ENCODE results near the gene MAP3K9. TPM values are rescaled to one million over a fixed set of nuclear protein-coding genes. Genes with fewer than 3 reads are reported as not detected.

Gene MAP3K9
- total RNA-seq, 1 experiment from 2014 or later: 28.0 TPM

DNA sequence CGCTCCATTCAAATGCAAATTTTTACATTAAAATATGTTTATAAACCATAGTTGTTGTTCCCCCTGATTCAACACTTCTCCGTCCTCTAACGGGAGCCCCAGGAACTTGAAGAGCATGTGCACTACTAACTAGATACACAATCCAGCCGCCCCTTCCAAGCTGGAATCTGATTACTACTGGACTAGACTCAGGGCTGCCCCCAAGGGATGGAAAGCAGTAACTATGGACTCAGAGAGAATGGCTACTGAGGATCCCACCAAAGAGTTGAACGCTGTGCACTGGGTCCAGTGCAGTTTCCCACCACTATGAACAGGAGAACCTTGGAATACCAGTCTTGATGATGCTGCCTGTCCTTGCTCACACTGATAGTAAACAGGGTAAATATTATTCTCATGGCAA is 49.3 kb upstream of the MAP3K9 start (continued):
- TF ChIP-seq, protein P1, sequence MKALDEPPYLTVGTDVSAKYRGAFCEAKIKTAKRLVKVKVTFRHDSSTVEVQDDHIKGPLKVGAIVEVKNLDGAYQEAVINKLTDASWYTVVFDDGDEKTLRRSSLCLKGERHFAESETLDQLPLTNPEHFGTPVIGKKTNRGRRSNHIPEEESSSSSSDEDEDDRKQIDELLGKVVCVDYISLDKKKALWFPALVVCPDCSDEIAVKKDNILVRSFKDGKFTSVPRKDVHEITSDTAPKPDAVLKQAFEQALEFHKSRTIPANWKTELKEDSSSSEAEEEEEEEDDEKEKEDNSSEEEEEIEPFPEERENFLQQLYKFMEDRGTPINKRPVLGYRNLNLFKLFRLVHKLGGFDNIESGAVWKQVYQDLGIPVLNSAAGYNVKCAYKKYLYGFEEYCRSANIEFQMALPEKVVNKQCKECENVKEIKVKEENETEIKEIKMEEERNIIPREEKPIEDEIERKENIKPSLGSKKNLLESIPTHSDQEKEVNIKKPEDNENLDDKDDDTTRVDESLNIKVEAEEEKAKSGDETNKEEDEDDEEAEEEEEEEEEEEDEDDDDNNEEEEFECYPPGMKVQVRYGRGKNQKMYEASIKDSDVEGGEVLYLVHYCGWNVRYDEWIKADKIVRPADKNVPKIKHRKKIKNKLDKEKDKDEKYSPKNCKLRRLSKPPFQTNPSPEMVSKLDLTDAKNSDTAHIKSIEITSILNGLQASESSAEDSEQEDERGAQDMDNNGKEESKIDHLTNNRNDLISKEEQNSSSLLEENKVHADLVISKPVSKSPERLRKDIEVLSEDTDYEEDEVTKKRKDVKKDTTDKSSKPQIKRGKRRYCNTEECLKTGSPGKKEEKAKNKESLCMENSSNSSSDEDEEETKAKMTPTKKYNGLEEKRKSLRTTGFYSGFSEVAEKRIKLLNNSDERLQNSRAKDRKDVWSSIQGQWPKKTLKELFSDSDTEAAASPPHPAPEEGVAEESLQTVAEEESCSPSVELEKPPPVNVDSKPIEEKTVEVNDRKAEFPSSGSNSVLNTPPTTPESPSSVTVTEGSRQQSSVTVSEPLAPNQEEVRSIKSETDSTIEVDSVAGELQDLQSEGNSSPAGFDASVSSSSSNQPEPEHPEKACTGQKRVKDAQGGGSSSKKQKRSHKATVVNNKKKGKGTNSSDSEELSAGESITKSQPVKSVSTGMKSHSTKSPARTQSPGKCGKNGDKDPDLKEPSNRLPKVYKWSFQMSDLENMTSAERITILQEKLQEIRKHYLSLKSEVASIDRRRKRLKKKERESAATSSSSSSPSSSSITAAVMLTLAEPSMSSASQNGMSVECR (CRISPR knock-in tag; IDR thresholded peaks at IDR 0.05; ENCODE audit: borderline replicate concordance): no peak
- TF ChIP-seq, protein P2, sequence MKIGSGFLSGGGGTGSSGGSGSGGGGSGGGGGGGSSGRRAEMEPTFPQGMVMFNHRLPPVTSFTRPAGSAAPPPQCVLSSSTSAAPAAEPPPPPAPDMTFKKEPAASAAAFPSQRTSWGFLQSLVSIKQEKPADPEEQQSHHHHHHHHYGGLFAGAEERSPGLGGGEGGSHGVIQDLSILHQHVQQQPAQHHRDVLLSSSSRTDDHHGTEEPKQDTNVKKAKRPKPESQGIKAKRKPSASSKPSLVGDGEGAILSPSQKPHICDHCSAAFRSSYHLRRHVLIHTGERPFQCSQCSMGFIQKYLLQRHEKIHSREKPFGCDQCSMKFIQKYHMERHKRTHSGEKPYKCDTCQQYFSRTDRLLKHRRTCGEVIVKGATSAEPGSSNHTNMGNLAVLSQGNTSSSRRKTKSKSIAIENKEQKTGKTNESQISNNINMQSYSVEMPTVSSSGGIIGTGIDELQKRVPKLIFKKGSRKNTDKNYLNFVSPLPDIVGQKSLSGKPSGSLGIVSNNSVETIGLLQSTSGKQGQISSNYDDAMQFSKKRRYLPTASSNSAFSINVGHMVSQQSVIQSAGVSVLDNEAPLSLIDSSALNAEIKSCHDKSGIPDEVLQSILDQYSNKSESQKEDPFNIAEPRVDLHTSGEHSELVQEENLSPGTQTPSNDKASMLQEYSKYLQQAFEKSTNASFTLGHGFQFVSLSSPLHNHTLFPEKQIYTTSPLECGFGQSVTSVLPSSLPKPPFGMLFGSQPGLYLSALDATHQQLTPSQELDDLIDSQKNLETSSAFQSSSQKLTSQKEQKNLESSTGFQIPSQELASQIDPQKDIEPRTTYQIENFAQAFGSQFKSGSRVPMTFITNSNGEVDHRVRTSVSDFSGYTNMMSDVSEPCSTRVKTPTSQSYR (CRISPR knock-in tag; IDR thresholded peaks at IDR 0.05): no peak

DNA sequence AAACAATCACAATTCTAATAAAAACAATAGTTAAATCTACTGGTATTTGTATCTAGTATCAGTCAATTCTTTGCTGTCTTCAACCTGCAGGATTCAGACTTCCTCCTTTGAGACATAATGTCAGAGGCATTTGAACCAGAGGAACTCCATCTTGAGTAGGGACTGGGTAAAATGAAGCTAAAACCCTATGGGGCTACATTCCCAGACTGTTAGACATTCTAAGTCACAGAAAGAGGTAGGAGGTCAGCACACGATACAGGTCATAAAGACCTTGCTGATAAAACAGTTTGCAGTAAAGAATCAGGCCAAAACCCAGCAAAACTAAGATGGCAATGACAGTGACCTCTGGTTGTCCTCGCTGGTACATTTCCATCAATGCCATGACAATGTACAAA is 48.2 kb upstream of the MAP3K9 start:
- Mint-ChIP-seq H3K36me3 (no peaks in the 10 kb centered on the region), H3K27ac (no peak overlapping the region), H3K4me3 (no peak overlapping the region), H3K9me3 (0 out of 2 replicates have a peak, but pooled peaks cover 3% of the 10 kb centered on the region), H3K4me1 (peaks cover 4% of the 10 kb centered on the region; the same call in 1 of the 2 replicates), H3K27me3 (ENCODE audit: low read depth) (no peaks in the 10 kb centered on the region; the same call in 1 of the 2 replicates)
- DNase-seq (ENCODE audit: low spot score): no peak
- no peak for ATAC-seq
- no peak for TF ChIP-seq IRF2 (CRISPR knock-in tag; IDR thresholded peaks at IDR 0.05; ENCODE audit: borderline replicate concordance, low read depth)
- no peak for TF ChIP-seq ZNF317 (CRISPR knock-in tag; IDR thresholded peaks at IDR 0.05; ENCODE audit: borderline replicate concordance, low read depth)
- TF ChIP-seq NR2C2 (CRISPR knock-in tag; IDR thresholded peaks at IDR 0.05): no peak
- no peak for TF ChIP-seq ELF4 (CRISPR knock-in tag; IDR thresholded peaks at IDR 0.05; ENCODE audit: low read depth)
- TF ChIP-seq, protein P3, sequence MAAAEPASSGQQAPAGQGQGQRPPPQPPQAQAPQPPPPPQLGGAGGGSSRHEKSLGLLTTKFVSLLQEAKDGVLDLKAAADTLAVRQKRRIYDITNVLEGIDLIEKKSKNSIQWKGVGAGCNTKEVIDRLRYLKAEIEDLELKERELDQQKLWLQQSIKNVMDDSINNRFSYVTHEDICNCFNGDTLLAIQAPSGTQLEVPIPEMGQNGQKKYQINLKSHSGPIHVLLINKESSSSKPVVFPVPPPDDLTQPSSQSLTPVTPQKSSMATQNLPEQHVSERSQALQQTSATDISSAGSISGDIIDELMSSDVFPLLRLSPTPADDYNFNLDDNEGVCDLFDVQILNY (CRISPR knock-in tag; IDR thresholded peaks at IDR 0.05): no peak
- TF ChIP-seq ZNF416 (CRISPR knock-in tag; IDR thresholded peaks at IDR 0.05): no peak
- TF ChIP-seq, protein P1 (CRISPR knock-in tag; IDR thresholded peaks at IDR 0.05; ENCODE audit: borderline replicate concordance): no peak
- TF ChIP-seq, protein P4, sequence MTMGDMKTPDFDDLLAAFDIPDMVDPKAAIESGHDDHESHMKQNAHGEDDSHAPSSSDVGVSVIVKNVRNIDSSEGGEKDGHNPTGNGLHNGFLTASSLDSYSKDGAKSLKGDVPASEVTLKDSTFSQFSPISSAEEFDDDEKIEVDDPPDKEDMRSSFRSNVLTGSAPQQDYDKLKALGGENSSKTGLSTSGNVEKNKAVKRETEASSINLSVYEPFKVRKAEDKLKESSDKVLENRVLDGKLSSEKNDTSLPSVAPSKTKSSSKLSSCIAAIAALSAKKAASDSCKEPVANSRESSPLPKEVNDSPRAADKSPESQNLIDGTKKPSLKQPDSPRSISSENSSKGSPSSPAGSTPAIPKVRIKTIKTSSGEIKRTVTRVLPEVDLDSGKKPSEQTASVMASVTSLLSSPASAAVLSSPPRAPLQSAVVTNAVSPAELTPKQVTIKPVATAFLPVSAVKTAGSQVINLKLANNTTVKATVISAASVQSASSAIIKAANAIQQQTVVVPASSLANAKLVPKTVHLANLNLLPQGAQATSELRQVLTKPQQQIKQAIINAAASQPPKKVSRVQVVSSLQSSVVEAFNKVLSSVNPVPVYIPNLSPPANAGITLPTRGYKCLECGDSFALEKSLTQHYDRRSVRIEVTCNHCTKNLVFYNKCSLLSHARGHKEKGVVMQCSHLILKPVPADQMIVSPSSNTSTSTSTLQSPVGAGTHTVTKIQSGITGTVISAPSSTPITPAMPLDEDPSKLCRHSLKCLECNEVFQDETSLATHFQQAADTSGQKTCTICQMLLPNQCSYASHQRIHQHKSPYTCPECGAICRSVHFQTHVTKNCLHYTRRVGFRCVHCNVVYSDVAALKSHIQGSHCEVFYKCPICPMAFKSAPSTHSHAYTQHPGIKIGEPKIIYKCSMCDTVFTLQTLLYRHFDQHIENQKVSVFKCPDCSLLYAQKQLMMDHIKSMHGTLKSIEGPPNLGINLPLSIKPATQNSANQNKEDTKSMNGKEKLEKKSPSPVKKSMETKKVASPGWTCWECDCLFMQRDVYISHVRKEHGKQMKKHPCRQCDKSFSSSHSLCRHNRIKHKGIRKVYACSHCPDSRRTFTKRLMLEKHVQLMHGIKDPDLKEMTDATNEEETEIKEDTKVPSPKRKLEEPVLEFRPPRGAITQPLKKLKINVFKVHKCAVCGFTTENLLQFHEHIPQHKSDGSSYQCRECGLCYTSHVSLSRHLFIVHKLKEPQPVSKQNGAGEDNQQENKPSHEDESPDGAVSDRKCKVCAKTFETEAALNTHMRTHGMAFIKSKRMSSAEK (CRISPR knock-in tag; IDR thresholded peaks at IDR 0.05; ENCODE audit: borderline replicate concordance): no peak
- TF ChIP-seq OVOL2 (CRISPR knock-in tag; IDR thresholded peaks at IDR 0.05; ENCODE audit: borderline replicate concordance): no peak
- no peak for TF ChIP-seq NFATC4 (CRISPR knock-in tag; IDR thresholded peaks at IDR 0.05)
- no peak for TF ChIP-seq SMAD4 (CRISPR knock-in tag; IDR thresholded peaks at IDR 0.05)
- POLR2A ChIA-PET: no interaction called here
- CTCF ChIA-PET: no interaction called here

Data from WTC11 (cell line).